ENCODE measurements around the gene CCDC9. TPM values are rescaled to one million over a fixed set of nuclear protein-coding genes. Genes with fewer than 3 reads are reported as not detected.

Gene CCDC9
- total RNA-seq, 1 donor, result 6.5 TPM

- no peak for DNase-seq (ENCODE audit: low read depth)
- TF ChIP-seq, protein P1, sequence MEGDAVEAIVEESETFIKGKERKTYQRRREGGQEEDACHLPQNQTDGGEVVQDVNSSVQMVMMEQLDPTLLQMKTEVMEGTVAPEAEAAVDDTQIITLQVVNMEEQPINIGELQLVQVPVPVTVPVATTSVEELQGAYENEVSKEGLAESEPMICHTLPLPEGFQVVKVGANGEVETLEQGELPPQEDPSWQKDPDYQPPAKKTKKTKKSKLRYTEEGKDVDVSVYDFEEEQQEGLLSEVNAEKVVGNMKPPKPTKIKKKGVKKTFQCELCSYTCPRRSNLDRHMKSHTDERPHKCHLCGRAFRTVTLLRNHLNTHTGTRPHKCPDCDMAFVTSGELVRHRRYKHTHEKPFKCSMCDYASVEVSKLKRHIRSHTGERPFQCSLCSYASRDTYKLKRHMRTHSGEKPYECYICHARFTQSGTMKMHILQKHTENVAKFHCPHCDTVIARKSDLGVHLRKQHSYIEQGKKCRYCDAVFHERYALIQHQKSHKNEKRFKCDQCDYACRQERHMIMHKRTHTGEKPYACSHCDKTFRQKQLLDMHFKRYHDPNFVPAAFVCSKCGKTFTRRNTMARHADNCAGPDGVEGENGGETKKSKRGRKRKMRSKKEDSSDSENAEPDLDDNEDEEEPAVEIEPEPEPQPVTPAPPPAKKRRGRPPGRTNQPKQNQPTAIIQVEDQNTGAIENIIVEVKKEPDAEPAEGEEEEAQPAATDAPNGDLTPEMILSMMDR (IDR thresholded peaks at IDR 0.05; ENCODE audit: insufficient read depth, low read length), result no peak
- no peak overlapping the region for H3K4me3 ChIP-seq (ENCODE audit: low read depth, low read length)
Measured at GRCh38 chr19:47266401-47266941, 10.1 kb downstream of the CCDC9 start.

- DNase-seq (ENCODE audit: low read depth), result no peak
- TF ChIP-seq, protein P1 (IDR thresholded peaks at IDR 0.05; ENCODE audit: insufficient read depth, low read length), result no peak
- H3K4me3 ChIP-seq (ENCODE audit: low read depth, low read length), result no peak overlapping the region
Measured at GRCh38 chr19:47267350-47267759, 11.0 kb downstream of the CCDC9 start.

GRCh38 chr19:47268028-47268427, 11.7 kb downstream of the CCDC9 start:
- DNase-seq (ENCODE audit: low read depth), result no peak
- H3K4me3 ChIP-seq (ENCODE audit: low read depth, low read length), result no peak overlapping the region
- TF ChIP-seq, protein P1 (IDR thresholded peaks at IDR 0.05; ENCODE audit: insufficient read depth, low read length), result no peak

GRCh38 chr19:47269596-47269995, 13.3 kb downstream of the CCDC9 start:
- TF ChIP-seq, protein P1 (IDR thresholded peaks at IDR 0.05; ENCODE audit: insufficient read depth, low read length), result no peak
- H3K4me3 ChIP-seq (ENCODE audit: low read depth, low read length), result no peak overlapping the region
- no peak for DNase-seq (ENCODE audit: low read depth)

GRCh38 chr19:47270408-47270807, 14.1 kb downstream of the CCDC9 start:
- TF ChIP-seq, protein P1 (IDR thresholded peaks at IDR 0.05; ENCODE audit: insufficient read depth, low read length), result no peak
- no peak for DNase-seq (ENCODE audit: low read depth)
- no peak overlapping the region for H3K4me3 ChIP-seq (ENCODE audit: low read depth, low read length)

DNA sequence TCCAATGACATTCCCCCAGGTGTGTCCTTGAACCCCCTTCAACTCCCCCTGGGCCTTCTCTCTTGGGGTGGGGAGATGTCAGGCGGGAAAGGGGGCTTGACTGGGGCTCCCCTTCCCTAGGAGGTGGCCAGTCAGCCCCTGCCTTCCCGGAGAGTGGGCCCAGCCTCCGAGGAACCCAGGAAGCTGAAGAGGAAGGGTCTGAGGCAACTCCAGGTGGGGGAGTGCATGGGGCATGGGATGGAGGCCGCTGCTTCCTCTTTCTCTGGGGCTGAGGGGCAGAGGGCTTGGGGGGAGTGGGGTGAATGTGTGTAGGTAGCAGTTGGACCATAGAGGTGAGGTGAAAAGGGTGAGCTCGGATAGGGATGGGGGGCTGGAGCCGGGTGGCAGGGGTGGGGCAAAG, 15.6 kb downstream of the CCDC9 start:
- TF ChIP-seq, protein P1 (IDR thresholded peaks at IDR 0.05; ENCODE audit: insufficient read depth, low read length), result no peak
- DNase-seq (ENCODE audit: low read depth), result no peak
- H3K4me3 ChIP-seq (ENCODE audit: low read depth, low read length), result no peak overlapping the region

Data from fibroblast of the aortic adventitia (primary cell).